ENCODE measurements around the gene GTPBP2. TPM values are rescaled to one million over a fixed set of nuclear protein-coding genes. Genes with fewer than 3 reads are reported as not detected.

GTPBP2 gene
- polyA plus RNA-seq, 1 donor (not counting 4 experiments of a cell fraction or from before 2014, with no cell fraction given) = 59.5 TPM

- DNase-seq (ENCODE audit: low read depth, low spot score) = no peak
- Histone ChIP-seq H3K36me3 (ENCODE audit: control insufficient read depth in 2 of 2, extremely low read depth in 1 of 2, insufficient read depth in 2 of 2, low read length in 2 of 2) (peaks cover 3 to 7% of the 10 kb centered on the region in 2 experiments), H3K4me3 (ENCODE audit: control insufficient read depth in 2 of 3, extremely low read depth in 1 of 3, insufficient read depth in 2 of 3, low read depth in 1 of 3, low read length in 3 of 3) (no peak overlapping the region), H3K4me2 (ENCODE audit: control insufficient read depth, extremely low read depth, insufficient read depth, low read depth, low read length) (no peak overlapping the region), H4K20me1 (ENCODE audit: control insufficient read depth, extremely low read depth, insufficient read depth, low read length) (no peaks in the 10 kb centered on the region), H3K4me1 (ENCODE audit: control insufficient read depth, extremely low read depth, insufficient read depth, low read length) (peaks cover 30% of the 10 kb centered on the region), H3K27me3 (ENCODE audit: control insufficient read depth, extremely low read depth, insufficient read depth, low read length) (no peaks in the 10 kb centered on the region), H3K27ac (ENCODE audit: control insufficient read depth, insufficient read depth, low read length) (no peak overlapping the region), H3K9me1 (ENCODE audit: control insufficient read depth, extremely low read depth, insufficient read depth, low read length) (peaks cover 2% of the 10 kb centered on the region), H2AFZ (ENCODE audit: control insufficient read depth, low read length) (no peak overlapping the region), H3K79me2 (ENCODE audit: control insufficient read depth, insufficient read depth, low read length) (peaks cover 25% of the 10 kb centered on the region), H3K9ac (ENCODE audit: control insufficient read depth, extremely low read depth, insufficient read depth, low read length) (no peak overlapping the region), H3K9me3 (ENCODE audit: control insufficient read depth, low read depth, low read length) (no peaks in the 10 kb centered on the region)
- no peak for FAIRE-seq
- dilution Hi-C loops (cut with MboI; ENCODE audit: extremely low pct_ligation_motif_present, low sequenced_read_pairs) = no loop called here
- TF ChIP-seq CTCF (optimal IDR thresholded peaks at IDR 0.05 in 1 of 3, IDR thresholded peaks at IDR 0.05 in 1 of 3, conservative IDR thresholded peaks at IDR 0.05 in 1 of 3; ENCODE audit: extremely low read depth in 1 of 3, insufficient read depth in 2 of 3, low read length in 3 of 3) (no peak), EZH2 (IDR thresholded peaks at IDR 0.05; ENCODE audit: low read length) (no peak)
These were observed 2.0 kb upstream of the GTPBP2 start for GRCh38 chr6:43630980-43631619.

- Histone ChIP-seq H3K9ac (ENCODE audit: control insufficient read depth, extremely low read depth, insufficient read depth, low read length) (peak overlapping the region; percentile 88), H2AFZ (ENCODE audit: control insufficient read depth, low read length) (peak overlapping the region; percentile 79), H3K36me3 (ENCODE audit: control insufficient read depth in 2 of 2, extremely low read depth in 1 of 2, insufficient read depth in 2 of 2, low read length in 2 of 2) (peaks cover 13 to 15% of the 10 kb centered on the region in 2 experiments), H3K27me3 (ENCODE audit: control insufficient read depth, extremely low read depth, insufficient read depth, low read length) (no peaks in the 10 kb centered on the region), H3K4me1 (ENCODE audit: control insufficient read depth, extremely low read depth, insufficient read depth, low read length) (peaks cover 25% of the 10 kb centered on the region), H4K20me1 (ENCODE audit: control insufficient read depth, extremely low read depth, insufficient read depth, low read length) (peaks cover 1% of the 10 kb centered on the region), H3K4me3 (ENCODE audit: control insufficient read depth in 2 of 3, extremely low read depth in 1 of 3, insufficient read depth in 2 of 3, low read depth in 1 of 3, low read length in 3 of 3) (peak overlapping the region; percentile 61 to 68 (median 66)), H3K79me2 (ENCODE audit: control insufficient read depth, insufficient read depth, low read length) (peaks cover 20% of the 10 kb centered on the region), H3K9me1 (ENCODE audit: control insufficient read depth, extremely low read depth, insufficient read depth, low read length) (peaks cover 2% of the 10 kb centered on the region), H3K27ac (ENCODE audit: control insufficient read depth, insufficient read depth, low read length) (peak overlapping the region; percentile 93), H3K4me2 (ENCODE audit: control insufficient read depth, extremely low read depth, insufficient read depth, low read depth, low read length) (peak overlapping the region; percentile 81), H3K9me3 (ENCODE audit: control insufficient read depth, low read depth, low read length) (no peaks in the 10 kb centered on the region)
- dilution Hi-C loops (cut with MboI; ENCODE audit: extremely low pct_ligation_motif_present, low sequenced_read_pairs) = no loop called here
- DNase-seq (ENCODE audit: low read depth, low spot score) = peak; percentile 75
- FAIRE-seq = peak; percentile 60
- TF ChIP-seq EZH2 (IDR thresholded peaks at IDR 0.05; ENCODE audit: low read length) = no peak
- TF ChIP-seq CTCF (optimal IDR thresholded peaks at IDR 0.05 in 1 of 3, IDR thresholded peaks at IDR 0.05 in 1 of 3, conservative IDR thresholded peaks at IDR 0.05 in 1 of 3; ENCODE audit: extremely low read depth in 1 of 3, insufficient read depth in 2 of 3, low read length in 3 of 3) = no peak
These were observed 639 bp upstream of the GTPBP2 start for GRCh38 chr6:43629505-43630300.

Data from keratinocyte (primary cell).